Measurements from ENCODE around the gene RPL28. TPM values are rescaled to one million over a fixed set of nuclear protein-coding genes. Genes with fewer than 3 reads are reported as not detected.
"Not testable (repeated sequence)": the region's sequence is repeated elsewhere in the genome, so short reads cannot be mapped to it uniquely, and the experiment has no call there.

Gene RPL28
- polyA plus RNA-seq, 4 donors, result 1,338 to 2,360 (median 2,018) TPM

DNA sequence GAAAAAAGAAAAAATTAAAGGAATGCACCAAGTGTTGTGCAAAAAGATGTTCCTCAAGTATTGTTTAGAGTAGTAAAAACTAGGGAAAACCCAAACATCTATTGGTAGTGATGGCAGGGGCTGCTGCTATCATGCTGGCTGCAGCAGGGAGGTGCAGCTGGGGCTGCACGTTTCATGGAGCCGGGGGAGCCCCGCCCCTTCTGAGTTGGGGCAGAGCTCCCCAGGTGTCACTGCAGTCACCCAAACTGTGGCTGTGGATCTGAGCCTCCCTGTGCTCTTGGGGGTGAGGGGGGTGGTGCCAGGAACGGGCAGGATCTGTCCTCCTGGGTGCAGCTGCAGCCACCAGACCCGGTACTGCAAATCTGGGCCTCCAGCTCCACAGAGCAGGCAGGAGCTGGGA lies 33.4 kb downstream of the RPL28 start:
- 50 to 60% (median 54%) methylated on average over 5 of the region's 5 CpGs for WGBS, 3 donors
- no peak for FAIRE-seq

DNA sequence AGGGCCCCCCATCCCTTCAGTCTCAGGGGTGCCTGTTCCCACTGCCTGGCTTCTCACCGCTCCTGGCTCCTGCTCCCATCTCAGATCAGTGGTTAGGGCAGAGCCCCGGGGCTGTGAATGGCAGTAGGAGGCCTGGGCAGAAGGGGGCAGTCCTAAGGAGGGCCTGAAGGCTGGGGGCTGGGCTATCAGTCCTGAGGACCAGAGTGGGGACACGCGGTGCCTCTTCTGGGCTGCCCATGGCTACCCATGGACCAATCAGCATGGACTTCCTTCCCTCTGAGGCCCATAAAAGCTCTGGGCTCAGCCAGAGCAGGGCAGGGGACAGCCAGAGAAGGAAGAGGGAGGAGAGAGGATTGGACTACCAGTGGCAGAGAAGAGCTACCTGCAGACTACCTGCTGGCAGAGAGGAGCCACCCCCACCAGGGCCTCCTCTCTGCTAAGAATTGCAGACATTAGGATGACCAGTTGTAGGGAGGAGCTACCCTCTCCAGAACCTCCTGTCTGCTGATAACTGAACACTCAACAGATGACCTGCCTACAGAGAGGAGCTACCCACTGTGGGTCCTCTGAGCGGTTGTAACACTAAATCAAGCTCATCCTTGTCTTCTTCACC lies 34.0 kb downstream of the RPL28 start:
- Histone ChIP-seq H3K27ac (ENCODE audit: low read depth in 1 of 3, low read length in 2 of 3) (no peak overlapping the region), H3K27me3 (ENCODE audit: control insufficient read depth in 3 of 3, insufficient read depth in 3 of 3, low read length in 3 of 3) (peaks cover 0 to 4% (median 3%) of the 10 kb centered on the region in 3 donors), H3K4me1 (ENCODE audit: control insufficient read depth in 3 of 3, insufficient read depth in 2 of 3, low read depth in 1 of 3, low read length in 2 of 3) (no peaks in the 10 kb centered on the region), H3K36me3 (ENCODE audit: control insufficient read depth in 3 of 3, insufficient read depth in 2 of 3, low read depth in 1 of 3, low read length in 3 of 3) (no peaks in the 10 kb centered on the region), H3K9me3 (ENCODE audit: control insufficient read depth in 2 of 2, insufficient read depth in 1 of 2, low read depth in 1 of 2, low read length in 1 of 2) (peaks cover 0 to 8% of the 10 kb centered on the region in 2 donors), H3K4me3 (ENCODE audit: low read depth in 1 of 3, low read length in 3 of 3) (no peak overlapping the region)
- no peak for DNase-seq
- FAIRE-seq, result no peak
- WGBS, 3 donors, result 62 to 73% (median 71%) methylated on average over 5 of the region's 5 CpGs

More for the DNA sequence above, 33.4 kb downstream of the RPL28 start:
- Histone ChIP-seq H3K4me3 (ENCODE audit: low read depth in 1 of 3, low read length in 3 of 3) (no peak overlapping the region), H3K4me1 (ENCODE audit: control insufficient read depth in 3 of 3, insufficient read depth in 2 of 3, low read depth in 1 of 3, low read length in 2 of 3) (no peaks in the 10 kb centered on the region), H3K27ac (ENCODE audit: low read depth in 1 of 3, low read length in 2 of 3) (no peak overlapping the region), H3K9me3 (ENCODE audit: control insufficient read depth in 2 of 2, insufficient read depth in 1 of 2, low read depth in 1 of 2, low read length in 1 of 2) (peaks cover 0 to 6% of the 10 kb centered on the region in 2 donors), H3K36me3 (ENCODE audit: control insufficient read depth in 3 of 3, insufficient read depth in 2 of 3, low read depth in 1 of 3, low read length in 3 of 3) (no peaks in the 10 kb centered on the region), H3K27me3 (ENCODE audit: control insufficient read depth in 3 of 3, insufficient read depth in 3 of 3, low read length in 3 of 3) (peaks cover 0 to 3% (median 2%) of the 10 kb centered on the region in 3 donors)
- no peak for DNase-seq

DNA sequence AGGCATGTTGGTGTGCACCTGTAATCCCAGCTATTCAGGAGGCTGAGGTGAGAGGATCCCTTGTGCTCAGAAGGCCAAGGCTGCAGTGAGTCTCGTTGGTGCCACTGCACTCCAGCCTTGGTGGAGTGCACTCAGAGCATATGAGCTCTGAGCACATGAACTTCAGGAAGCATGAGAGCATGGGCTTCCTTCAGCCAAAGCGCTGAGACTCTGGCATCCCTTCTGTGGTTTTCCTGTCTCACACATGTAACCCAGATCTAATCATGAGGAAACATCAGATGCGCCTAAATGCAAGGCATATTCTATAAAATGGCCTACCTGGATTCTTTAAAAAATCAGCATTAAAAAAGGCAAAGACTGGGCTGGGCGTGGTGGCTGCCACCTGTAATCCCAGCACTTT lies 35.5 kb downstream of the RPL28 start:
- not testable (repeated sequence) for H3K27ac ChIP-seq (ENCODE audit: low read depth in 1 of 3, low read length in 2 of 3); H3K36me3 ChIP-seq (ENCODE audit: control insufficient read depth in 3 of 3, insufficient read depth in 2 of 3, low read depth in 1 of 3, low read length in 3 of 3); H3K27me3 ChIP-seq (ENCODE audit: control insufficient read depth in 3 of 3, insufficient read depth in 3 of 3, low read length in 3 of 3); H3K4me3 ChIP-seq (ENCODE audit: low read depth in 1 of 3, low read length in 3 of 3); FAIRE-seq; H3K9me3 ChIP-seq (ENCODE audit: control insufficient read depth in 2 of 2, insufficient read depth in 1 of 2, low read depth in 1 of 2, low read length in 1 of 2); H3K4me1 ChIP-seq (ENCODE audit: control insufficient read depth in 3 of 3, insufficient read depth in 2 of 3, low read depth in 1 of 3, low read length in 2 of 3); DNase-seq
- 47 to 61% (median 59%) methylated on average over 4 of the region's 4 CpGs for WGBS, 3 donors

DNA sequence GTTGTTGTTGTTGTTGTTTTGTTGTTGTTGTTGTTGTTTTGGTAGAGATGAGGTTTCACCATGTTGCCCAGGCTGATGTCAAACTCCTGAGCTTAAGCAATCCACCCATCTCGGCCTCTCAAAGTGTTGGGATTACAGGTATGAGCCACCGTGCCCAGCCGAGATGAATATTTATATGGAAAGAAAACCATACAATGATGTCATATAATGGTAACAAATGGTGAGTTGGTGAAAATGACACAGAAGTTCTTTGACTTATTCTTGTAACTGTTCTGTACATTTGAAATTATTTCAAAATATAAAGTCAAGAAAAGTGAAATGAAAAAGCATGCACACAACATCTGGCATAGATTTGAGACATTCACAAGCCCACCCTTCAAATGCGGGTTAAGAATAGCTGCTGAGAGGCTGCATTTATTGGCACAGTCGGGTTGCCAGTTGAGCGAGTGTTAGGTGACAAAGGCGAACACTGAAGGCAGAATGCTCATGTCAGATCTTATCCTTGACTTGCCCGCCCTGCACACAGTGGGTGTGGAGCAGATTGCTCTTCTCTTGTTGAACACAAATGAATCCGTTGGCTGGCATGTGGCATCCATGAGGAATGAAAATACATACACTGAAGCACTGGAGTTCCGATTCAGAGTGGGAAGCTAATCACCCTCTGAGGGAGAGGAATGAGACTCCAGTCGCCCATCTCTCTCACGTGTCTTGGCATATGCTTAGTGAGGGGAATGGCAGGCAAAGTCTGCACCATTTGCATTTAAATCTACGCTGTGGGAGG lies 37.7 kb downstream of the RPL28 start:
- Histone ChIP-seq H3K27ac (ENCODE audit: low read depth in 1 of 3, low read length in 2 of 3) (no peak overlapping the region), H3K27me3 (ENCODE audit: control insufficient read depth in 3 of 3, insufficient read depth in 3 of 3, low read length in 3 of 3) (peaks cover 0 to 8% (median 3%) of the 10 kb centered on the region in 3 donors), H3K36me3 (ENCODE audit: control insufficient read depth in 3 of 3, insufficient read depth in 2 of 3, low read depth in 1 of 3, low read length in 3 of 3) (no peaks in the 10 kb centered on the region), H3K4me1 (ENCODE audit: control insufficient read depth in 3 of 3, insufficient read depth in 2 of 3, low read depth in 1 of 3, low read length in 2 of 3) (no peaks in the 10 kb centered on the region), H3K4me3 (ENCODE audit: low read depth in 1 of 3, low read length in 3 of 3) (no peak overlapping the region), H3K9me3 (ENCODE audit: control insufficient read depth in 2 of 2, insufficient read depth in 1 of 2, low read depth in 1 of 2, low read length in 1 of 2) (peaks cover 0 to 8% of the 10 kb centered on the region in 2 donors)
- 71 to 75% (median 72%) methylated on average over 13 of the region's 13 CpGs for WGBS, 3 donors
- FAIRE-seq (no peak), DNase-seq (no peak)

DNA sequence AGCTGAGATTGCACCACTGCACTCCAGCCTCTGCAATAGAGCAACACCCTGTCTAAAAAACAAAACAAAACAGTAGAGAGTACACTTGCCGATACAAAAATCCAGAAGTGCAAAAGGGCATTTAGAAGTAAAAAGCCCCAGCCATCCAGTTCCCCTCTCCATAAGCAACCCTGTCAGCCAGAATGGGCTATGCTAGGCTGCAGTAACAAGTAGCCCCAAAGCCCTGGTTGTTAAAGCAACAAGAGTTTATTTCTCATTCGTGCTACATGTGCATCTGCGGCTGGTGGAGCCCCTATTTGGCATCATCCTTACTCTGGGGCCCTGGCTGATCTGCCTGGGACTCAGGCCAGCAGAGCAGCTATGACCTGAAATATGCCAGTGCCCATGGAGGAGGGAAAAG lies 38.8 kb downstream of the RPL28 start:
- Histone ChIP-seq H3K4me1 (ENCODE audit: control insufficient read depth in 3 of 3, insufficient read depth in 2 of 3, low read depth in 1 of 3, low read length in 2 of 3) (no peaks in the 10 kb centered on the region), H3K27ac (ENCODE audit: low read depth in 1 of 3, low read length in 2 of 3) (no peak overlapping the region), H3K36me3 (ENCODE audit: control insufficient read depth in 3 of 3, insufficient read depth in 2 of 3, low read depth in 1 of 3, low read length in 3 of 3) (no peaks in the 10 kb centered on the region), H3K9me3 (ENCODE audit: control insufficient read depth in 2 of 2, insufficient read depth in 1 of 2, low read depth in 1 of 2, low read length in 1 of 2) (peaks cover 0 to 8% of the 10 kb centered on the region in 2 donors), H3K4me3 (ENCODE audit: low read depth in 1 of 3, low read length in 3 of 3) (no peak overlapping the region), H3K27me3 (ENCODE audit: control insufficient read depth in 3 of 3, insufficient read depth in 3 of 3, low read length in 3 of 3) (peaks cover 0 to 13% (median 3%) of the 10 kb centered on the region in 3 donors)
- DNase-seq, result no peak
- WGBS, 3 donors, result 85 to 88% (median 87%) methylated on average over 3 of the region's 3 CpGs
- no peak for FAIRE-seq

DNA sequence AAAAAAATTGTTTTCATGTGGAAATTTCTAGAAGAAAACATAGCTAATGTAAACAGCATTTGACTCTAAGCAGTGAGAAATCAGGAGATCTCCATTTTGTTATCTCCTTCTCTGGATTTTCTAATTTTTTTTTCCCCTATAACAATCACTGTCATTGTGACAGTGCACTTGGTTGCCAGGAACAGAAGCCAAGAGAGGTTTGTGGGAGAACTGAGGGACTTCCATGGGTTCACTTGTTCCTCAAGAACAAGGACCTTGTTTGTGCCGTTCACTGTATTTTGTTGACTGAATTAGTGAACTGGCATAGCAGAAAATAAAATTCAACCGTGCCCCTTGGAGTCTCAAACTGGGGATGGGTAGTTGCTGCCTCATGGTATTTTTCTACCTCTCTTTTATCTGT lies 40.3 kb downstream of the RPL28 start:
- Histone ChIP-seq H3K4me3 (ENCODE audit: low read depth in 1 of 3, low read length in 3 of 3) (no peak overlapping the region), H3K27ac (ENCODE audit: low read depth in 1 of 3, low read length in 2 of 3) (no peak overlapping the region), H3K27me3 (ENCODE audit: control insufficient read depth in 3 of 3, insufficient read depth in 3 of 3, low read length in 3 of 3) (peaks cover 0 to 13% (median 4%) of the 10 kb centered on the region in 3 donors), H3K36me3 (ENCODE audit: control insufficient read depth in 3 of 3, insufficient read depth in 2 of 3, low read depth in 1 of 3, low read length in 3 of 3) (no peaks in the 10 kb centered on the region), H3K9me3 (ENCODE audit: control insufficient read depth in 2 of 2, insufficient read depth in 1 of 2, low read depth in 1 of 2, low read length in 1 of 2) (peaks cover 0 to 2% of the 10 kb centered on the region in 2 donors), H3K4me1 (ENCODE audit: control insufficient read depth in 3 of 3, insufficient read depth in 2 of 3, low read depth in 1 of 3, low read length in 2 of 3) (no peaks in the 10 kb centered on the region)
- WGBS, 3 donors, result 51 to 70% (median 53%) methylated on average over 2 of the region's 2 CpGs
- FAIRE-seq (no peak), DNase-seq (no peak)

DNA sequence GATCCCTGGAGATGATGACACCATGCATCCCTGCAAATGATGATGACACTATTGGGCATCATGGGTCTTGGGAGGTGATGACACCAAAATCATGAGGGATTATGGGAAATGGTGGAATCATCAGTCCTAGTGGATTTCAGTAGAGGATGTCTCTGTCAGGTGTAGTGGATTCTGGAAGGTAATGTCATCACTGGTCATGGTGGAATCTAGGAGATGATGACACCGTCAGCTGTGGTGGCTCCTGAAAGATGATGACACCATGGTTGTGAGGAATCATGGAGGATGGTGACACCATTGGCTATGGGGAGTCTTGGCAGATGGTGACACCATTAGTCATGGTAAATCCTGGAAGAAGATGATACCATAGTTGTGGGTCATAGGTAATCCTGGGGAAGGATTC lies 45.5 kb downstream of the RPL28 start:
- Histone ChIP-seq H3K27me3 (ENCODE audit: control insufficient read depth in 3 of 3, insufficient read depth in 3 of 3, low read length in 3 of 3) (peaks cover 4 to 26% (median 25%) of the 10 kb centered on the region in 3 donors), H3K36me3 (ENCODE audit: control insufficient read depth in 3 of 3, insufficient read depth in 2 of 3, low read depth in 1 of 3, low read length in 3 of 3) (no peaks in the 10 kb centered on the region), H3K9me3 (ENCODE audit: control insufficient read depth in 2 of 2, insufficient read depth in 1 of 2, low read depth in 1 of 2, low read length in 1 of 2) (no peaks in the 10 kb centered on the region), H3K4me3 (ENCODE audit: low read depth in 1 of 3, low read length in 3 of 3) (no peak overlapping the region), H3K27ac (ENCODE audit: low read depth in 1 of 3, low read length in 2 of 3) (no peak overlapping the region), H3K4me1 (ENCODE audit: control insufficient read depth in 3 of 3, insufficient read depth in 2 of 3, low read depth in 1 of 3, low read length in 2 of 3) (no peaks in the 10 kb centered on the region)
- no peak for DNase-seq
- FAIRE-seq, result no peak
- WGBS, 3 donors, result 86 to 95% (median 93%) methylated on average over 1 of the region's 1 CpG

DNA sequence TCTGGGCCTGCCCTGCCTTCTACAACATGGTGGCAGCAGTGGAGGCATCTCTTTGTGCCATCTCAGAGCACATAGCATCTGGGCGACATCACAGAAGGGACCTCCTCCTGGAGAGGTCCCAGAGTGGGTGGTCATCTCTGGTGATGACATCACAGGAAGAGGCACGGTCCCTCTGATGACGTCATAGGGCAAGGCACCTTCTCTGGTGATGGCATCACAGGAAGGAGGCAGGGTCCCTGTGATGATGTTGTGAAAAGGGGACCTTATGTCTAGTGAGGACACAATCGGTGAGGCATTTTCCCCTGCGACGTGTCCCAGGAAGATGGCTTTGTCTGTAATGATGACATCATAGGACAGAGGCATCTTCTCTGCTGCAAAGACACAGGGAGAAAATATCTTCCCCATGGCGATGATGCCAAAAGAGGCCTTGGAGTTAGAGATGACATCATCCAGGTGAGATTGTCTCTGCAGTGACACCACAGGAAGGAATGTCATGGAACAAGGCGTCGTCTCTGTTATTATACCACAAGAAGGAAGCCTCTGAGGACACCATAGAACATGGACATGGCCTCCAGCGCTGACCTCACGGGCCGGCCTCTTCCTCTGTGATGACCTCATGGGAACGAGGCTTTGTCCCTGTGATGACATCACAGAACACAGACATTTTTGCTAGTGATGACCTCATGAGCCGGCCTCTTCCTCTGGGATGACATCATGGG lies 46.7 kb downstream of the RPL28 start:
- no peaks in the 10 kb centered on the region for H3K4me1 ChIP-seq (ENCODE audit: control insufficient read depth in 3 of 3, insufficient read depth in 2 of 3, low read depth in 1 of 3, low read length in 2 of 3)
- peaks cover 4 to 26% (median 24%) of the 10 kb centered on the region in 3 donors for H3K27me3 ChIP-seq (ENCODE audit: control insufficient read depth in 3 of 3, insufficient read depth in 3 of 3, low read length in 3 of 3)
- FAIRE-seq, result no peak
- DNase-seq, result no peak
- H3K36me3 ChIP-seq (ENCODE audit: control insufficient read depth in 3 of 3, insufficient read depth in 2 of 3, low read depth in 1 of 3, low read length in 3 of 3), result no peaks in the 10 kb centered on the region
- H3K27ac ChIP-seq (ENCODE audit: low read depth in 1 of 3, low read length in 2 of 3), result no peak overlapping the region
- 83 to 87% (median 85%) methylated on average over 14 of the region's 14 CpGs for WGBS, 3 donors
- no peaks in the 10 kb centered on the region for H3K9me3 ChIP-seq (ENCODE audit: control insufficient read depth in 2 of 2, insufficient read depth in 1 of 2, low read depth in 1 of 2, low read length in 1 of 2)
- H3K4me3 ChIP-seq (ENCODE audit: low read depth in 1 of 3, low read length in 3 of 3), result no peak overlapping the region

Data from small intestine (tissue), 7 donors.